Measurements from ENCODE around the gene PNKP. TPM values are rescaled to one million over a fixed set of nuclear protein-coding genes. Genes with fewer than 3 reads are reported as not detected.

PNKP gene
- total and polyA plus RNA-seq, 2 of the 8 experiments (the other 6 are each of a cell fraction or from before 2014, with no cell fraction given), result 45.8 to 105 TPM

GRCh38 chr19:49877020-49877878, 9.9 kb upstream of the PNKP start, which contains the start of the genes AKT1S1 and TBC1D17 (continued):
- TF ChIP-seq RFX5 (IDR thresholded peaks at IDR 0.05; ENCODE audit: borderline replicate concordance, low read depth, low read length) (no peak), SP4 (IDR thresholded peaks at IDR 0.05; ENCODE audit: low read length) (peak; percentile 83), CHD7 (IDR thresholded peaks at IDR 0.05; ENCODE audit: insufficient replicate concordance, low read length) (no peak), CBX8 (IDR thresholded peaks at IDR 0.05; ENCODE audit: borderline replicate concordance, low read depth, low read length) (no peak)

Measured in H1 (cell line).